Measurements from ENCODE around the gene SMYD1. TPM values are rescaled to one million over a fixed set of nuclear protein-coding genes. Genes with fewer than 3 reads are reported as not detected.

SMYD1 gene
- polyA plus RNA-seq, 3 donors: not detected

DNA sequence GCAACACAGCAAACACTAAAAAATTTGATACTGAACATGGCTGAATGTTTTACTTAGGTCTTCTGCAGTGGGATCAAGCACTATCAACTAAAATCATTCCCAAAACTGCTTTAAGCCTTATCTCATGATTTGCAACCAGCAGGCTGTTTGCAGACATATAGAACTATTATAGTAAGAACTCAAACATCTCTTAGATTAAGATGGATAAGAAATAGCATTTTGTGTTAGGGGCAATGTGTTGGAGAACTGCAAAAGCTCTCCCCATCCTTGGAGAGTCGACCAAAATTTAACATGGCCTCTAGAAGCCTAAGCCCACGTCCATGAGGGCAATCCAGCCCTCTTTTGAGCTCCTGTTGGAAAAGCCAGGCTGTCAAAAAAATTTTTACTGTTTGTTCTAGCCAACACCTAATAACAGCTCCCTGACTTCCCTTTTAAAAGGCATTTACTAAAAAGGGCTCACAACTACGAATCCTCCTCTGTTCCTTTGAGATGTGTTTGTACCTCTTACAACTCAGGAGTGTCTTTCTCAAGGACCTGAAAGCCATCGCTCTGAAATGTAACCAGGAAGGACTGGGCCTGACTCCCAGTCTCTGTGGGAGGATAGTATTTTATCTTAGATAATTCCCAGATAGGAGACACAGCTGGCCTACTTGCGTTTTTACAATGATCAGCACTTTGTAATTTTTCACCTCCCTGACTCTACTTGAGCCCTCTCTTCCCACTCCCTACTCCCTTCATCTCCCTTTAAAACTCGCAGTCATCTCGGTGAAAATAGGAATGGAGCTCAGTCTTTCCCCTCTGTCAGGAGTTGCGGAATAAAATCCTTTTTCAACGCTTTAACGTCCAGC, 13.5 kb upstream of the SMYD1 start:
- Mint-ChIP-seq H3K4me3 (peak overlapping the region; percentile 96 to 97), H3K27me3 (ENCODE audit: low read depth in 3 of 3) (no peaks in the 10 kb centered on the region), H3K9me3 (no peaks in the 10 kb centered on the region), H3K4me1 (peaks cover 43% of the 10 kb centered on the region), H3K36me3 (peaks cover 8 to 10% of the 10 kb centered on the region in 2 donors), H3K27ac (peak overlapping the region; percentile 94 to 99 (median 97))
- peak overlapping the region; percentile 81 to 99 for H3K27ac ChIP-seq (ENCODE audit: low read depth in 1 of 2, low read length in 2 of 2)
- peak overlapping the region; percentile 83 to 94 (median 87) for H3K4me3 ChIP-seq (replicated peaks in 1 of 3; ENCODE audit: low read depth in 2 of 3, low read length in 3 of 3)
- peaks cover 54% of the 10 kb centered on the region for H3K79me2 ChIP-seq (ENCODE audit: insufficient read depth, low read length)
- peak overlapping the region; percentile 88 for H2AFZ ChIP-seq (ENCODE audit: insufficient read depth, low read depth, low read length, poor library complexity, severe bottlenecking)
- intact Hi-C loops (cut with micrococcal nuclease): loop anchor here in 1 of 2 donors (10.0 kb wide), 1 partner anchor 571 kb away; the partner anchor contains the start of gene EIF2AK3
- peaks cover 0 to 4% of the 10 kb centered on the region in 2 donors for H3K36me3 ChIP-seq (replicated peaks in 1 of 2; ENCODE audit: control insufficient read depth in 1 of 2, insufficient read depth in 2 of 2, low read length in 2 of 2)
- TF ChIP-seq, protein P1, sequence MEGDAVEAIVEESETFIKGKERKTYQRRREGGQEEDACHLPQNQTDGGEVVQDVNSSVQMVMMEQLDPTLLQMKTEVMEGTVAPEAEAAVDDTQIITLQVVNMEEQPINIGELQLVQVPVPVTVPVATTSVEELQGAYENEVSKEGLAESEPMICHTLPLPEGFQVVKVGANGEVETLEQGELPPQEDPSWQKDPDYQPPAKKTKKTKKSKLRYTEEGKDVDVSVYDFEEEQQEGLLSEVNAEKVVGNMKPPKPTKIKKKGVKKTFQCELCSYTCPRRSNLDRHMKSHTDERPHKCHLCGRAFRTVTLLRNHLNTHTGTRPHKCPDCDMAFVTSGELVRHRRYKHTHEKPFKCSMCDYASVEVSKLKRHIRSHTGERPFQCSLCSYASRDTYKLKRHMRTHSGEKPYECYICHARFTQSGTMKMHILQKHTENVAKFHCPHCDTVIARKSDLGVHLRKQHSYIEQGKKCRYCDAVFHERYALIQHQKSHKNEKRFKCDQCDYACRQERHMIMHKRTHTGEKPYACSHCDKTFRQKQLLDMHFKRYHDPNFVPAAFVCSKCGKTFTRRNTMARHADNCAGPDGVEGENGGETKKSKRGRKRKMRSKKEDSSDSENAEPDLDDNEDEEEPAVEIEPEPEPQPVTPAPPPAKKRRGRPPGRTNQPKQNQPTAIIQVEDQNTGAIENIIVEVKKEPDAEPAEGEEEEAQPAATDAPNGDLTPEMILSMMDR (IDR thresholded peaks at IDR 0.05): no peak
- whole genome bisulfite sequencing (ENCODE audit: insufficient coverage): 78% methylated on average over 5 of the region's 10 CpGs
- H3K9me3 ChIP-seq (replicated peaks in 1 of 2; ENCODE audit: control insufficient read depth in 1 of 2, insufficient read depth in 1 of 2, low read length in 2 of 2): no peaks in the 10 kb centered on the region
- peaks cover 25 to 29% of the 10 kb centered on the region in 2 donors for H3K4me1 ChIP-seq (ENCODE audit: control insufficient read depth in 1 of 2, insufficient read depth in 2 of 2, low read length in 2 of 2)
- H3K9ac ChIP-seq (ENCODE audit: insufficient read depth, low read length, poor library complexity, severe bottlenecking): peak overlapping the region; percentile 98
- H3K4me2 ChIP-seq (replicated peaks; ENCODE audit: extremely low read depth, low read length, poor library complexity, severe bottlenecking): peak overlapping the region; percentile 82
- peak in 1 of 3 donors; percentile 19 for DNase-seq
- peaks cover 14% of the 10 kb centered on the region for H4K20me1 ChIP-seq (ENCODE audit: insufficient read depth, low read length)
- no peaks in the 10 kb centered on the region for H3K27me3 ChIP-seq (ENCODE audit: control insufficient read depth in 2 of 2, insufficient read depth in 2 of 2, low read length in 2 of 2)

DNA sequence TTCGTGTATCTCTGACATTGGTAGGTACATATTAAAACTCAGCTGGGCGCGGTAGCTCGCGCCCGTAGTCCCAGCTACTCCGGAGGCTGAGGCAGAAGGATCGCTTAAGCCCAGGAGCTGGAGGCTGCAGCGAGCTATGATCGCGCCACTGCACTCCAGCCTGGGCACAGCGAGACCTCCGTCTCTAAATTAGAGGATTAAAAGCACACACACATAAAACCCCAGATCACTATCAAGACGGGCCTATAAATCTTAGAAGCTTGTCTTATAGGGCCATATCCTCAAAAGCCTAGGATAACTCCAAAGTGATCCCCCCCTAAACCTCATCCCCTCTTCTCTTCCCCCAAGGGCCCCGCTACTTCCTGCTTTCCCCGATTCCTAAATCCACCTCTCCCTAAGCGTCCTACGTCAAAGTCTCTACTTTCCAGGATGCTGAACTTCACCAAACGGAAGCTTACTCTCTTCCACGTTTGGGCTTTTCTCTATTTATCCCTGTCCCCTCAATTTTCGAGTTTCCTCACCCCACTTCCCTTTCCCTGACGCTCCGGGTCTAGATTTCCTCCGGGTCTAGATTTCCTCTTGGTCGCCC, 12.7 kb upstream of the SMYD1 start:
- Histone ChIP-seq H3K27me3 (ENCODE audit: control insufficient read depth in 2 of 2, insufficient read depth in 2 of 2, low read length in 2 of 2) (no peaks in the 10 kb centered on the region), H3K4me2 (replicated peaks; ENCODE audit: extremely low read depth, low read length, poor library complexity, severe bottlenecking) (peak overlapping the region; percentile 82), H3K4me1 (ENCODE audit: control insufficient read depth in 1 of 2, insufficient read depth in 2 of 2, low read length in 2 of 2) (peaks cover 25 to 29% of the 10 kb centered on the region in 2 donors), H3K9ac (ENCODE audit: insufficient read depth, low read length, poor library complexity, severe bottlenecking) (peak overlapping the region; percentile 98), H4K20me1 (ENCODE audit: insufficient read depth, low read length) (peaks cover 9% of the 10 kb centered on the region), H3K36me3 (replicated peaks in 1 of 2; ENCODE audit: control insufficient read depth in 1 of 2, insufficient read depth in 2 of 2, low read length in 2 of 2) (peaks cover 0 to 4% of the 10 kb centered on the region in 2 donors), H2AFZ (ENCODE audit: insufficient read depth, low read depth, low read length, poor library complexity, severe bottlenecking) (peak overlapping the region; percentile 88), H3K9me3 (replicated peaks in 1 of 2; ENCODE audit: control insufficient read depth in 1 of 2, insufficient read depth in 1 of 2, low read length in 2 of 2) (no peaks in the 10 kb centered on the region), H3K27ac (ENCODE audit: low read depth in 1 of 2, low read length in 2 of 2) (peak overlapping the region; percentile 81 to 99), H3K79me2 (ENCODE audit: insufficient read depth, low read length) (peaks cover 54% of the 10 kb centered on the region), H3K4me3 (replicated peaks in 1 of 3; ENCODE audit: low read depth in 2 of 3, low read length in 3 of 3) (peak overlapping the region; percentile 83 to 94 (median 87))
- peak overlapping the region; percentile 94 to 99 (median 97) for H3K27ac Mint-ChIP-seq
- peaks cover 5 to 7% of the 10 kb centered on the region in 2 donors for H3K36me3 Mint-ChIP-seq
- TF ChIP-seq, protein P1 (IDR thresholded peaks at IDR 0.05): no peak
- H3K4me3 Mint-ChIP-seq: peak overlapping the region; percentile 96 to 97
- no peaks in the 10 kb centered on the region for H3K9me3 Mint-ChIP-seq
- intact Hi-C loops (cut with micrococcal nuclease): loop anchor here in 1 of 2 donors (10.0 kb wide), 1 partner anchor 570 kb away; the partner anchor contains the start of gene EIF2AK3
- 29% methylated on average over 25 of the region's 25 CpGs for WGBS (ENCODE audit: insufficient coverage)
- H3K4me1 Mint-ChIP-seq: peaks cover 41% of the 10 kb centered on the region
- no peaks in the 10 kb centered on the region for H3K27me3 Mint-ChIP-seq (ENCODE audit: low read depth in 3 of 3)
- peak in 1 of 3 donors; percentile 48 for DNase-seq

All from CD14-positive monocyte (primary cell).